ENCODE data around the gene ATRX. TPM values are rescaled to one million over a fixed set of nuclear protein-coding genes. Genes with fewer than 3 reads are reported as not detected.

Gene ATRX
- total RNA-seq, 1 donor = 80.3 TPM

- H2AFZ ChIP-seq (ENCODE audit: low read length) = no peak overlapping the region
These were observed 106.9 kb downstream of the ATRX start for GRCh38 chrX:77679144-77679543.

GRCh38 chrX:77675986-77676385, 110.0 kb downstream of the ATRX start:
- peaks cover 2% of the 10 kb centered on the region for H4K20me1 ChIP-seq (ENCODE audit: insufficient read depth, low read length)
- H3K36me3 ChIP-seq (ENCODE audit: insufficient read depth, low read length) = peaks cover 3% of the 10 kb centered on the region
- H3K79me2 ChIP-seq (ENCODE audit: insufficient read depth, low read length) = no peaks in the 10 kb centered on the region
- no peaks in the 10 kb centered on the region for H3K9me3 ChIP-seq (ENCODE audit: low read depth, low read length)
- no peak for DNase-seq (ENCODE audit: insufficient read length, low spot score, missing footprints)
- no peak overlapping the region for H2AFZ ChIP-seq (ENCODE audit: low read length)
- no peak overlapping the region for H3K4me2 ChIP-seq (ENCODE audit: insufficient read depth, low read length)
- no peak for TF ChIP-seq CTCF (IDR thresholded peaks at IDR 0.05; ENCODE audit: extremely low read depth, low read depth, low read length)
- H3K27me3 ChIP-seq (ENCODE audit: insufficient read depth, low read length) = no peaks in the 10 kb centered on the region
- H3K4me3 ChIP-seq (ENCODE audit: insufficient read depth, low read length) = no peak overlapping the region
- H3K27ac ChIP-seq (ENCODE audit: low read depth, low read length) = no peak overlapping the region
- no peaks in the 10 kb centered on the region for H3K4me1 ChIP-seq (ENCODE audit: insufficient read depth, low read length)

More at GRCh38 chrX:77679144-77679543, 106.9 kb downstream of the ATRX start:
- Histone ChIP-seq H3K9me3 (ENCODE audit: low read depth, low read length) (no peaks in the 10 kb centered on the region), H3K4me3 (ENCODE audit: insufficient read depth, low read length) (no peak overlapping the region), H3K36me3 (ENCODE audit: insufficient read depth, low read length) (peaks cover 3% of the 10 kb centered on the region), H3K27ac (ENCODE audit: low read depth, low read length) (no peak overlapping the region), H3K27me3 (ENCODE audit: insufficient read depth, low read length) (peaks cover 2% of the 10 kb centered on the region), H4K20me1 (ENCODE audit: insufficient read depth, low read length) (peaks cover 2% of the 10 kb centered on the region), H3K4me2 (ENCODE audit: insufficient read depth, low read length) (no peak overlapping the region), H3K4me1 (ENCODE audit: insufficient read depth, low read length) (no peaks in the 10 kb centered on the region), H3K79me2 (ENCODE audit: insufficient read depth, low read length) (no peaks in the 10 kb centered on the region)
- TF ChIP-seq CTCF (IDR thresholded peaks at IDR 0.05; ENCODE audit: extremely low read depth, low read depth, low read length) = no peak
- no peak for DNase-seq (ENCODE audit: insufficient read length, low spot score, missing footprints)

GRCh38 chrX:77668391-77669237, 117.4 kb downstream of the ATRX start:
- Histone ChIP-seq H3K36me3 (ENCODE audit: insufficient read depth, low read length) (no peaks in the 10 kb centered on the region), H2AFZ (ENCODE audit: low read length) (no peak overlapping the region)

More at GRCh38 chrX:77668391-77669237, 117.4 kb downstream of the ATRX start:
- H3K79me2 ChIP-seq (ENCODE audit: insufficient read depth, low read length) = peaks cover 2% of the 10 kb centered on the region
- no peak for TF ChIP-seq CTCF (IDR thresholded peaks at IDR 0.05; ENCODE audit: extremely low read depth, low read depth, low read length)
- no peak overlapping the region for H3K4me3 ChIP-seq (ENCODE audit: insufficient read depth, low read length)
- no peaks in the 10 kb centered on the region for H4K20me1 ChIP-seq (ENCODE audit: insufficient read depth, low read length)
- H3K27me3 ChIP-seq (ENCODE audit: insufficient read depth, low read length) = no peaks in the 10 kb centered on the region
- no peaks in the 10 kb centered on the region for H3K9me3 ChIP-seq (ENCODE audit: low read depth, low read length)
- H3K4me1 ChIP-seq (ENCODE audit: insufficient read depth, low read length) = peaks cover 4% of the 10 kb centered on the region
- peak overlapping the region; percentile 38 for H3K4me2 ChIP-seq (ENCODE audit: insufficient read depth, low read length)
- DNase-seq (ENCODE audit: insufficient read length, low spot score, missing footprints) = no peak
- H3K27ac ChIP-seq (ENCODE audit: low read depth, low read length) = peak overlapping the region; percentile 35
